HUES6 (cell line): Measurements from ENCODE around the gene TEKTIP1.
"Not testable (repeated sequence)": the region's sequence is repeated elsewhere in the genome, so short reads cannot be mapped to it uniquely, and the experiment has no call there.

ENCODE experiments used
- H3K27ac ChIP-seq: 2 replicates; pipeline ENCODE4 v1.7.0; 2013; ENCODE audit warnings: low read depth, mild to moderate bottlenecking, low read length, inconsistent platforms
- H3K27me3 ChIP-seq: 2 replicates; pipeline ENCODE4 v1.6.1; 2013; ENCODE audit warnings: low read length; ENCODE audit not compliant: control insufficient read depth, insufficient read depth
- H3K36me3 ChIP-seq: 2 replicates; pipeline ENCODE4 v1.6.1; 2013; ENCODE audit warnings: low read length; ENCODE audit not compliant: control insufficient read depth, insufficient read depth
- H3K4me1 ChIP-seq: 2 replicates; pipeline ENCODE4 v1.6.1; 2013; ENCODE audit warnings: low read length; ENCODE audit not compliant: control insufficient read depth, insufficient read depth
- H3K4me3 ChIP-seq: 2 replicates; pipeline ENCODE4 v1.5.1; 2013; ENCODE audit warnings: low read depth, low read length
- H3K9ac ChIP-seq: one replicate; pipeline ENCODE4 v1.6.1; 2013; ENCODE audit warnings: mild to moderate bottlenecking, low read length
- H3K9me3 ChIP-seq: 2 replicates; pipeline ENCODE4 v1.6.1; 2013; ENCODE audit warnings: low read depth, low read length; ENCODE audit not compliant: control insufficient read depth, insufficient read depth

The TEKTIP1 gene

DNA sequence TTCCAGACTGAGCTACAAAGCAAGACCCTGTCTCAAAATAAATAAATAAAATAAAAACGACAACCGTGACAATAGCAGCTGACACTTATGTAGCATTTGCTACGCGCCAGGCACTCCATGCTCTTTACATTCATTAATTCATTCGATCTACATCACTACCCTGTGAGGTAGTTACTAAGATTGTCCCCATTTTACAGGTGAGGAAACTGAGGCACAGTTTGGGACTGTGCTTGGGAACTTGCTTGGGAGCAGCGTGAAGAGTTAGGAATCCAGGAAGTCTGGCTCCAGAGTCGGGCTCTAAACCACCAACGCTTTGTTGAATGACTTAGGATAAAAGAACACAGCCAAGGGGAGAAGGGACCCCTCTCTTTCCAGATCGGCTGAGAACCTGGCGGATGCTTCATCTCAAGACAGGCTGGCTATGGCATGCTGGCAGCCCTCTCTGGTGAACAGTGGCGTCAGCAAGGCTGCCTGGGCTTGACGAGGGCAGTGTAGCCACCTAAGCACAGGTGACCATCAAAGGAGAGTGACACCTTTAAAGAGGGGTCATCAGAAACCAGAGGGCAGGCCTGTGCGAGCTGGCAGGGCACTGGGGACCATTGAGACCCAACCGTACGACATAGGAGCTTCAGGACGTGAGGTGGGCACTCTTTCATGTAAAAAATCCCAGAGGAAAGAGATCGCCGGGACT is 39.1 kb upstream of the TEKTIP1 start:
- peaks cover 22% of the 10 kb centered on the region for H3K36me3 ChIP-seq
- peak overlapping the region; percentile 94 for H3K9ac ChIP-seq
- H3K27ac ChIP-seq = peak overlapping the region; percentile 97
- 0 out of 2 replicates have a peak, but pooled peaks cover 3% of the 10 kb centered on the region for H3K4me1 ChIP-seq
- no peaks in the 10 kb centered on the region for H3K27me3 ChIP-seq
- no peaks in the 10 kb centered on the region for H3K9me3 ChIP-seq
- peak overlapping the region; percentile 63 for H3K4me3 ChIP-seq

DNA sequence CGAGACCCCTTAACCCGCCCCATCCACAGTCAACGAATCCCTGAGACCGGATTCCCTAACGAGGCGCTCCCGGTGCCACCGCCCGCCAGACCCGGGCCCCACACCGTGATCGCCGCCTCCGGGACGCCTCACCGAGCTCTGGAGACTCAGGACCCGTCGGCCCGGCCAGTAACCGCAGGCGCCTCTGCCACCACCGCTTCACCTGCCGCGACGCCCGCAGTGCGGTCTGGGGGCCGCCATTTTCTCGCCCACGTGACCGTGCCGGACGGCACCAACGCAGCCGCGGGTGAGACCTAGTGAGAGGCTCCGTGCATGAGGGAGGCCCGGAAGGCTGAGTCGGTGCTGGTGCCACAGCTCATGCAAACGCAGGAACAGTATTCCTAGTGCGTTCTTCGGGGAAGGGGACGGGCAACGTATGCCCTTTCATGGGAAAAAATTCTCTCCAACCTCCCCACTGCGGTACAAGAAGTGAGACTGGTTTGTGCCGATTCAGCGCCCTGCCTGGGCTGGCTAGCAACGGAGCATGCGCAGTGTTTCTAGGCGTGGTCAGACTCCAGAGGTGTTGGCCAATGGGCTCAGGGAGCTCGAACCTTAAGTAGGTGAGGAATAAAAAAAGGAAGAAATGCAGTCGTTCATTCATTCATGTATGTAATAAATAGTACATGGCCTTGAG is 38.4 kb upstream of the TEKTIP1 start, which contains the start of gene DOHH:
Gene DOHH (minus strand): TSS at position 246 of the 673 bp plus-strand sequence. CDS start 3,860 bp downstream, outside the sequence.
- Histone ChIP-seq H3K4me3 (peak within 1 kb of the TSS; percentile 63), H3K27ac (peak within 1 kb of the TSS; percentile 97), H3K9ac (peak within 1 kb of the TSS; percentile 94), H3K9me3 (no peaks in the 10 kb centered on the region), H3K27me3 (no peaks in the 10 kb centered on the region), H3K36me3 (peaks cover 16% of the 10 kb centered on the region), H3K4me1 (0 out of 2 replicates have a peak, but pooled peaks cover 5% of the 10 kb centered on the region)

DNA sequence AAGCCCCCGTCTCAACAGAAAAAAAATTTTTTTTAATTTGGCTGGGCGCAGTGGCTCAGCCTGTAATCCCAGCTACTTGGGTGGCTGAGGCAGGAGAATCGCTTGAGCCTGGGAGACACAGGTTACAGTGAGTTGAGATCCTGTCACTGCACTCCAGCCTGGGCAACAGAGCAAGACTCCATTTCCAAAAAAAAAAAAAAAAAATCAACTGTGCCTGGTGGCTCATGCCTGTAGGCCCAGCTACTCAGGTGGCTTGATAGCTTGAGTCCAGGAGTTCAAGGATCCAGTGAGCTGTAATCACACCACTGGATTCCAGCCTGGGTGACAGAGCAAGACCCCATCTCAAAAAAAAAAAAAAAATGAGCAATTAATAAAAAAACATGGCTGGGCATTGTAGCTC is 37.2 kb upstream of the TEKTIP1 start:
- Histone ChIP-seq H3K27ac (no peak overlapping the region), H3K9ac (no peak overlapping the region), H3K36me3 (0 out of 2 replicates have a peak, but pooled peaks cover 5% of the 10 kb centered on the region), H3K4me3 (no peak overlapping the region), H3K4me1 (0 out of 2 replicates have a peak, but pooled peaks cover 5% of the 10 kb centered on the region), H3K27me3 (no peaks in the 10 kb centered on the region), H3K9me3 (no peaks in the 10 kb centered on the region)

DNA sequence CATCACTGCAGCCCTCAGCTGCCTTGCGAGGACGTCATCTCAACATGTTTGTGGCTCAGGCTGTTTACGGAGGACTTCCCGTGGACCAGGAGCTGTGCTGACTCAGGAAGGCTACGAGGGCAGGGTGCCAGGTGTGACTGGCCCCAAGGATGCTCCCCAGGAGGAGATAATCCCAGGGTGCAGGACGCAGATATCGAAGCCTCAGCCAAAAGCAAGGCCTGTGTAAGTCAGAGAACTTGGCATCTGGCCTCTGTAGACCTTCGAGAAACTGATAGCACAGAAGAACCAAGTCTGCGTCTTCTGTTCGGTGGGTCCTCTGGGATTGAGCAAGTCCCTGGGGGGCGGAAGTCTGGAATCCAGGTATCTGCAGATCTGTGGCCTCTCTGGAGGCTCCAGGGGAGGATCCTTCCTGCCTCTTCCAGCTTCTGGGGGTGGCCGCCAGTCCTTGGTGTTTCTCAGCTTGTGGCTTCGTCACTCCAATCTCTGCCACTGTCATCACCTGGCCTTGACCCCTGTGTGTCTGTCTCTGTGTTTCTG is 35.9 kb upstream of the TEKTIP1 start:
- Histone ChIP-seq H3K36me3 (no peaks in the 10 kb centered on the region), H3K27me3 (no peaks in the 10 kb centered on the region), H3K4me1 (peaks cover 5% of the 10 kb centered on the region; the same call in 1 of the 2 replicates), H3K27ac (no peak overlapping the region), H3K4me3 (no peak overlapping the region), H3K9ac (no peak overlapping the region), H3K9me3 (no peaks in the 10 kb centered on the region)

DNA sequence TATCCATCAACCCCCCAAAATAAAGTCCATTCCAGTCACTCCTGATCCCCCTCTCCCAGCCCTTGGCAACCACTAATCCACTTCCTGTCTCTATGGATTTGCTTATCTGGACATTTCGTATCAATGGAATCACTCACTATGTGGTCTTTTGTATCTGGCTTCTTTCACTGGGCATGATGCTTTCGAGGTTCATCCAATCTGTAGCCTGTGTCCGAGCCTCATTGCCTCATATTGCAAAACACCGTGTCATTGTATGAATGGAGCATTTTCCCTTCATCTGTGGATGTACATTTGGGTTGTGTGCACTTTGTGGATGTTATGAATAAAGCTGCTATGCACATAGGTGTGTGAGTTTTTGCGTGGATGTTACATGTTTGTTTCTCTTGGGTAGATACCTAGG is 34.2 kb upstream of the TEKTIP1 start:
- Histone ChIP-seq H3K9me3 (no peaks in the 10 kb centered on the region), H3K9ac (no peak overlapping the region), H3K4me3 (no peak overlapping the region), H3K27ac (no peak overlapping the region), H3K36me3 (peaks cover 10% of the 10 kb centered on the region), H3K27me3 (no peaks in the 10 kb centered on the region), H3K4me1 (peaks cover 4% of the 10 kb centered on the region; the same call in 1 of the 2 replicates)

DNA sequence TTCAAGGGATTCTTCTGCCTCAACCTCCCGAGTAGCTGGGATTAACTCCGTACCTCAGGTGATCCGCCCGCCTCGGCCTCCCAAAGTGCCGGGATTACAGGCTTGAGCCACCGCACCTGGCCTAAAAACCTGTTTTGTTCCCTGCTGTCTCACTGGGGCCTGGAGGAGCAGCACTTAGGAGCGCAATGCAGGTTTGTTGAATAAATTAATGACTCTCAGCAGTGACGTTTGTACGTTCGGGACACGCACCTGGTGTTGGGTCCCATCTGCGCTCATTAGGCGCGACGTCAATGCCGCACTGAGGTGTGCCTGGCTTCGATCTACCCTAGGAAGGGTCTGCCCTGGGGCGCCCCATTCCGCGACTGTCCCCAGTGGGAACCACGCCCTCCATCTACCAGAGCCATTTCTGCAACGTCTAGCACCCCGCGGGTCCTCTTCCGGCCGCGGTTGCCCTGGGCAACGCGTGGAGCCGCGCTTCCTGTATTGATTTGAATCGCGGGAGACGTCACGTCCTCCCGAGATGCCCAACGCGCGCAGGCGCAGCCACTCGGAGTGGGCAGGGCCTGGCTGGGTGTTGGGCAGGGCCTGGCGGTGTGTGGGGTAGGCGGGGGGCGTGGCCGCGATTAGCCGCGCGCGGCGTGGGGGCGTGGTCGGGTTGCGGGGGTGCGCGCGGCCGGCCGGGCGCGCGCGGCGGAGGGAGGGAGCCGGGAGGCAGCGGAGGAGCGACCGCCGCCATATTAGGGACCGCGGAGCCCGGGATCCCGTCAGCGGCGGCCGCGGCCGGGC is 33.2 kb upstream of the TEKTIP1 start, which contains the start of gene FZR1:
Gene FZR1 (plus strand): TSS at position 714 of the 786 bp plus-strand sequence. CDS start 16,679 bp downstream, outside the sequence.
- Histone ChIP-seq H3K36me3 (peaks cover 15% of the 10 kb centered on the region), H3K4me1 (peaks cover 2% of the 10 kb centered on the region; the same call in 1 of the 2 replicates), H3K27ac (peak within 1 kb of the TSS; percentile 80), H3K9ac (peak within 1 kb of the TSS; percentile 82), H3K9me3 (no peaks in the 10 kb centered on the region), H3K4me3 (peak within 1 kb of the TSS; percentile 74), H3K27me3 (no peaks in the 10 kb centered on the region)

DNA sequence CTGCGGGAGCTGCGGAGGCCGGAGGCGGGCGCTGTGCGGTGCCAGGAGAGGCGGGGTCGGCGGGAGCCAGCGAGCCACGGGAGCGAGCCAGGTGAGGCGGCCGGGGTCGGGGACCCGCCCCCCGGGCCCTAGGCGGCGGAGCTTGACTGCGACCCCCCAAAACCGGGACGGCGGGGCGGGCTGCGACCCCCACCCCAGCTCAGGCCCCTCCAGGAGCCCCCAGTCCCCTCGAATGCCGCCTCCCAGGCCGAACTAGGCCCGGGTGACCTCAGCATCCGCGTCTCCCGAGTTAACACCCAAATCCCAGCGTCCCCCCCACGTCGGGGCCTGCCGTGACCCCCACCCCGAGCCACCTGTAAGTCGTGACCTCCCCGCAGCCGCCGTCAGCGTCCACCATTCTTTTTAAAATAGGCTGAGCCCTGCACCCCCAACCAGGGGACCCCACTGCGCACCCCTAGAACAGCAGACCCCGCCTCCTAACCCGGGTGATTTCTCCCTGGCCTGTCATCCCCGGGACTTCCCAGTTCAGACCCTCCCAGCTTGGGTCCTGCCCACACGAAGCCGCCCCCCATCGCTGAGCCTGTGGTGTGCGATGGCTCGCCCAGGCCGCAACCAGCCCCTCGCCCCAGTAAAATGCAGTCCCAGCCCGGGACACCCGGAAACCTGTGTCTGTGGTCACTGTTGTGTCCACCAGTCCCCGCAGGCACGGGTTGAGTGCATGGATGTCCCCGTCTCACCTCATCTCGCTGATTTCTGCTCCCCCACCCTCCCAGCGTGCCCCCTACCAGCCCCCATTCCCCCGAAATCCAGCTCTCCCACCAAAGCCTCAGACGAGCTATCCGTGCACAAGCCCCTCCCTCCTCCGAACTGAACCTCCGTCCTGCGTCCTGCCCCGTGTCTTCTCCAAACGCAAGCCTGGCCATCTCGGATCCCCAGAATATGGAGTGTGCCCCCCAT is 32.3 kb upstream of the TEKTIP1 start:
- H3K9me3 ChIP-seq = no peaks in the 10 kb centered on the region
- H3K36me3 ChIP-seq = peaks cover 19% of the 10 kb centered on the region
- no peaks in the 10 kb centered on the region for H3K27me3 ChIP-seq
- H3K4me3 ChIP-seq = peak overlapping the region; percentile 74
- peak overlapping the region; percentile 51; the same call in 1 of the 2 replicates for H3K27ac ChIP-seq
- peak overlapping the region; percentile 79 for H3K9ac ChIP-seq
- H3K4me1 ChIP-seq = peaks cover 2% of the 10 kb centered on the region; the same call in 1 of the 2 replicates

DNA sequence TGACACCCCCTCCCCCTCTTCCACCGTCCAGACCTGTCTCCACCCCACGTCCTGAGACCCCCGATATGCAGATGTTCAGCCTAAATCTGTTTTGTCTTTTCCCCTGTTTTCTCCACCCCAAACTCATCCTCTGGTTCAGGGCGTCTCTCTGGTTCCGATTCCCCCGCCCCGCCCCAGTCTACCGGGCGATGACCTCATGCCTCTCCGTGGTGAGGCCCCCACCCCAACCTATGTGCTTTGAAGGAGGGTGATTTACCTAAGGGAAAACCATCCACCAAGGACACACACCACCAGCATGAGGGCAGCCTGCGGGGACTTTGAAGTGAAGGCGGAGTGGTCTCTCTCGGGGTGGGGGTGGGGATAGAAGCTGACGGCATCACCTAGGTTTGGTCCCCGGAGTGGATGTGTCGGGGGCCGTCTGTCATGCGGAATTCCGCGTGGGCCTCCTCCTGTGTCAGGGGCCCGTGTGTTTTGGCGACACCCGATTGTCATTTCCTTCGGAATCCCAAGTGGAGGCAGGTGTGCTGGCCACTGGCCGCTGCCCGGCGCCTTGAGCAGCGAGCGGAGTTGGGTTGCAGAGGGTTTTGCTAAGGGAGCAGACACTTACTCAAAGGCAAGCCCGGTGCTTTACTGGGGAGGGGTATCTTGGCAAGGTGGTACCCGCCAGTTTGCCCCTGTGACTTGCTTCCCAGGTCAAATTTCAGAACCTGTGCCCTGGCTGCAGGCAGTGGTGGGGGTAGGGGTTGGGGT is 31.4 kb upstream of the TEKTIP1 start:
- H3K4me1 ChIP-seq = peaks cover 2% of the 10 kb centered on the region; the same call in 1 of the 2 replicates
- H3K9ac ChIP-seq = peak overlapping the region; percentile 79
- H3K27ac ChIP-seq = no peak overlapping the region
- peaks cover 19% of the 10 kb centered on the region for H3K36me3 ChIP-seq
- no peaks in the 10 kb centered on the region for H3K9me3 ChIP-seq
- no peaks in the 10 kb centered on the region for H3K27me3 ChIP-seq
- H3K4me3 ChIP-seq = peak overlapping the region; percentile 74

DNA sequence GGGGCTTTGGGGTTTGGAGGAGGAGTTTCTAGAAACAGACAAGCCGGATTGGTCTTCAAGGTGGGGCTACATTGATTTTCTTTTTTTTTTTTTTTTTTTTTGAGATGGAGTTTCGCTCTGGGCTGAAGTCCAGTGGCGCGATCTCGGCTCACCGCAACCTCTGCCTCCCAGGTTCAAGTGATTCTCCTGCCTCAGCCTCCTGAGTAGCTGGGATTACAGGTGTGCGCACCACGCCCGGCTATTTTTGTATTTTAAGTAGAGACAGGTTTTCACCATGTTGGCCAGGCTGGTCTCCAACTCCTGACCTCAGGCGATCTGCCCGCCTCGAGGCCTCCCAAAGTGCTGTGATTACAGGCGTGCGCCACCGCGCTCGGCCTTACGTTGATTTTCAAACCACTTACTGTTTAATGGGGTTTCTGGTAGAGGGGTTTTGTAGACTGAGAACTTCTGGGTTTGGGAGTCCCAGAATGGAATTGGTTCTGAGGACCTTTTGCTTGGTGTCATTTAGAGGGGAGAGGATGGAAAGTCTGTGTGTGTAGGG is 30.8 kb upstream of the TEKTIP1 start:
- H3K4me3 ChIP-seq = peak overlapping the region; percentile 74; the same call in 1 of the 2 replicates

More for the DNA sequence above, 30.8 kb upstream of the TEKTIP1 start:
- H3K4me1 ChIP-seq, H3K9ac ChIP-seq, H3K27me3 ChIP-seq, H3K9me3 ChIP-seq, H3K27ac ChIP-seq: not testable (repeated sequence)
- H3K36me3 ChIP-seq = peaks cover 19% of the 10 kb centered on the region
